ENCODE measurements around the gene N4BP2.
"Not testable (repeated sequence)": the region's sequence is repeated elsewhere in the genome, so short reads cannot be mapped to it uniquely, and the experiment has no call there.

N4BP2 gene

GRCh38 chr4:40099010-40099409 lies 42.4 kb downstream of the N4BP2 start:
- Histone ChIP-seq H3K4me3 (ENCODE audit: low read depth, low read length) (no peak overlapping the region), H3K27me3 (replicated peaks) (no peaks in the 10 kb centered on the region), H3K36me3 (replicated peaks) (no peaks in the 10 kb centered on the region), H3K27ac (no peak overlapping the region)
- no peak for DNase-seq
- no peak for TF ChIP-seq CTCF (IDR thresholded peaks at IDR 0.05; ENCODE audit: low read depth, low read length, missing control alignments)
- in situ Hi-C loops (cut with HindIII; ENCODE audit: low pct_ligation_motif_present, low sequenced_read_pairs) = no loop called here

- H3K27me3 ChIP-seq (replicated peaks); DNase-seq; H3K4me3 ChIP-seq (ENCODE audit: low read depth, low read length); H3K27ac ChIP-seq; in situ Hi-C loops (cut with HindIII; ENCODE audit: low pct_ligation_motif_present, low sequenced_read_pairs); H3K36me3 ChIP-seq (replicated peaks): not testable (repeated sequence)
These were observed 50.5 kb downstream of the N4BP2 start for GRCh38 chr4:40107150-40107549.

GRCh38 chr4:40112027-40112792 lies 55.6 kb downstream of the N4BP2 start:
- Histone ChIP-seq H3K27ac (no peak overlapping the region), H3K4me3 (ENCODE audit: low read depth, low read length) (no peak overlapping the region), H3K36me3 (replicated peaks) (no peaks in the 10 kb centered on the region), H3K27me3 (replicated peaks) (no peaks in the 10 kb centered on the region)
- no peak for DNase-seq
- in situ Hi-C loops (cut with HindIII; ENCODE audit: low pct_ligation_motif_present, low sequenced_read_pairs) = no loop called here
- no peak for TF ChIP-seq CTCF (IDR thresholded peaks at IDR 0.05; ENCODE audit: low read depth, low read length, missing control alignments)

GRCh38 chr4:40114206-40114605 lies 57.6 kb downstream of the N4BP2 start:
- H3K27ac ChIP-seq = no peak overlapping the region
- DNase-seq = no peak
- no peak for TF ChIP-seq CTCF (IDR thresholded peaks at IDR 0.05; ENCODE audit: low read depth, low read length, missing control alignments)
- H3K4me3 ChIP-seq (ENCODE audit: low read depth, low read length) = no peak overlapping the region
- H3K27me3 ChIP-seq (replicated peaks) = no peaks in the 10 kb centered on the region
- in situ Hi-C loops (cut with HindIII; ENCODE audit: low pct_ligation_motif_present, low sequenced_read_pairs) = no loop called here
- no peaks in the 10 kb centered on the region for H3K36me3 ChIP-seq (replicated peaks)

- in situ Hi-C loops (cut with HindIII; ENCODE audit: low pct_ligation_motif_present, low sequenced_read_pairs) = no loop called here
- no peak for TF ChIP-seq CTCF (IDR thresholded peaks at IDR 0.05; ENCODE audit: low read depth, low read length, missing control alignments)
- Histone ChIP-seq H3K4me3 (ENCODE audit: low read depth, low read length) (no peak overlapping the region), H3K27ac (no peak overlapping the region), H3K27me3 (replicated peaks) (no peaks in the 10 kb centered on the region), H3K36me3 (replicated peaks) (no peaks in the 10 kb centered on the region)
- DNase-seq = no peak
These were observed 62.2 kb downstream of the N4BP2 start for GRCh38 chr4:40118861-40119260.

- Histone ChIP-seq H3K27ac (no peak overlapping the region), H3K36me3 (replicated peaks) (no peaks in the 10 kb centered on the region), H3K4me3 (ENCODE audit: low read depth, low read length) (no peak overlapping the region), H3K27me3 (replicated peaks) (no peaks in the 10 kb centered on the region)
- in situ Hi-C loops (cut with HindIII; ENCODE audit: low pct_ligation_motif_present, low sequenced_read_pairs) = no loop called here
- DNase-seq = no peak
- no peak for TF ChIP-seq CTCF (IDR thresholded peaks at IDR 0.05; ENCODE audit: low read depth, low read length, missing control alignments)
These were observed 62.7 kb downstream of the N4BP2 start for GRCh38 chr4:40119344-40119743.
